Astrocyte (in vitro differentiated cells and primary cell): Measurements from ENCODE around the gene ADAMTS16.

Experiments
- CTCF ChIP-seq: IDR thresholded peaks from 2 replicates; pipeline ENCODE4 v1.5.1; 2011; ENCODE audit warnings: low read depth, mild to moderate bottlenecking, inconsistent platforms, low read length, moderate library complexity; ENCODE audit not compliant: insufficient read depth
- EZH2 ChIP-seq: IDR thresholded peaks from 2 replicates; pipeline ENCODE4 v1.6.1; 2012; ENCODE audit warnings: mild to moderate bottlenecking, low read length, inconsistent platforms; ENCODE audit not compliant: insufficient read depth

GRCh38 chr5:5178136-5178535 lies 38.0 kb downstream of the ADAMTS16 start:
- no peak for TF ChIP-seq CTCF
- no peak for TF ChIP-seq EZH2
